WTC11 (cell line): ENCODE results near the gene BCL11B.

Source experiments
- CTCF ChIP-seq: fragments of 200-600 bp; IDR thresholded peaks from 2 replicates; pipeline ENCODE4 v1.8.0; 2022; ENCODE audit warnings: antibody characterized with exemption
- ELF4 ChIP-seq: sonication (generic); formaldehyde crosslinking; IDR thresholded peaks from 2 replicates; pipeline ENCODE4 v1.8.1; 2022; ENCODE audit warnings: low read depth, mild to moderate bottlenecking, moderate library complexity, missing genetic modification reagents
- JUN ChIP-seq: sonication (generic); formaldehyde crosslinking; IDR thresholded peaks from 2 replicates; pipeline ENCODE4 v1.8.0; 2023; ENCODE audit warnings: mild to moderate bottlenecking, missing genetic modification reagents
- MYBL2 ChIP-seq: sonication (generic); formaldehyde crosslinking; IDR thresholded peaks from 2 replicates; pipeline ENCODE4 v1.8.1; 2023; ENCODE audit warnings: mild to moderate bottlenecking, moderate library complexity, missing genetic modification reagents
- NFATC4 ChIP-seq: fragments of 250-450 bp; sonication (Bioruptor Pico); IDR thresholded peaks from 2 replicates; pipeline ENCODE4 v1.9.0; 2021; ENCODE audit warnings: mild to moderate bottlenecking
- NR3C1 ChIP-seq: sonication (generic); formaldehyde crosslinking; conservative IDR thresholded peaks from 2 replicates; pipeline ENCODE4 v1.8.1; 2023; ENCODE audit warnings: low read depth, mild to moderate bottlenecking, missing genetic modification reagents
- RELA ChIP-seq: sonication (generic); formaldehyde crosslinking; IDR thresholded peaks from 2 replicates; pipeline ENCODE4 v1.8.1; 2022; ENCODE audit warnings: missing genetic modification reagents, mild to moderate bottlenecking, borderline replicate concordance
- SP1 ChIP-seq: sonication (generic); formaldehyde crosslinking; conservative IDR thresholded peaks from 2 replicates; pipeline ENCODE4 v1.8.1; 2022; ENCODE audit warnings: missing genetic modification reagents
- STAT6 ChIP-seq: sonication (generic); formaldehyde crosslinking; conservative IDR thresholded peaks from 2 replicates; pipeline ENCODE4 v1.8.1; 2023; ENCODE audit warnings: mild to moderate bottlenecking, low read depth, missing genetic modification reagents, moderate library complexity
- ZNF263 ChIP-seq: sonication (generic); formaldehyde crosslinking; IDR thresholded peaks from 2 replicates; pipeline ENCODE4 v1.8.1; 2022; ENCODE audit warnings: low read depth, mild to moderate bottlenecking, moderate library complexity, missing genetic modification reagents
- TF ChIP-seq, protein P1 (sequence below): sonication (generic); formaldehyde crosslinking; IDR thresholded peaks from 2 replicates; pipeline ENCODE4 v1.8.1; 2023; ENCODE audit warnings: mild to moderate bottlenecking, missing genetic modification reagents, borderline replicate concordance
- TF ChIP-seq, protein P2 (sequence below): fragments of 250-450 bp; sonication (Bioruptor Pico); IDR thresholded peaks from 2 replicates; pipeline ENCODE4 v1.8.0; 2021; ENCODE audit warnings: mild to moderate bottlenecking

DNA sequence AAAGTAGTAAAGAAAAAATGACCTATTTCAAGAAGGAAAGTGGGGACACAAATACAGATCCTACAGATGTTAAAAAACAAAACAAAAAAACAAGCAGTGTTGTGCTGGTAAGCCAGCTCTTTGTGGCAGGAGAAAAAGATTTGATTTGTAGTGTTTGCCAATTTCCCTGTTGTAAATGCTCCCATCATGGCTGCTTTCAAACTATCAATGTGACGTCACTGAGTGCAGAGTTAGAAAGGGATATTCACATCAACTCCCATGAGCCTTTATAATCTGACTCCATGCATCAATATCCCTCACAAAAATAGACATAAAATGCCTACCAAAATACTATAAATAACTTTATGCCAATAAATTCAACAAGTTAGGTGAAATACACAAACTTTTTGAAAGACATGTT, 32.2 kb upstream of the BCL11B start:
- no peak for TF ChIP-seq CTCF
- no peak for TF ChIP-seq ZNF263
- TF ChIP-seq STAT6 (CRISPR knock-in tag), result no peak
- no peak for TF ChIP-seq NFATC4 (CRISPR knock-in tag)
- no peak for TF ChIP-seq JUN
- TF ChIP-seq RELA (CRISPR knock-in tag), result no peak
- TF ChIP-seq NR3C1, result no peak
- no peak for TF ChIP-seq ELF4 (CRISPR knock-in tag)
- TF ChIP-seq SP1 (CRISPR knock-in tag), result no peak
- no peak for TF ChIP-seq MYBL2 (CRISPR knock-in tag)
- TF ChIP-seq, protein P1, sequence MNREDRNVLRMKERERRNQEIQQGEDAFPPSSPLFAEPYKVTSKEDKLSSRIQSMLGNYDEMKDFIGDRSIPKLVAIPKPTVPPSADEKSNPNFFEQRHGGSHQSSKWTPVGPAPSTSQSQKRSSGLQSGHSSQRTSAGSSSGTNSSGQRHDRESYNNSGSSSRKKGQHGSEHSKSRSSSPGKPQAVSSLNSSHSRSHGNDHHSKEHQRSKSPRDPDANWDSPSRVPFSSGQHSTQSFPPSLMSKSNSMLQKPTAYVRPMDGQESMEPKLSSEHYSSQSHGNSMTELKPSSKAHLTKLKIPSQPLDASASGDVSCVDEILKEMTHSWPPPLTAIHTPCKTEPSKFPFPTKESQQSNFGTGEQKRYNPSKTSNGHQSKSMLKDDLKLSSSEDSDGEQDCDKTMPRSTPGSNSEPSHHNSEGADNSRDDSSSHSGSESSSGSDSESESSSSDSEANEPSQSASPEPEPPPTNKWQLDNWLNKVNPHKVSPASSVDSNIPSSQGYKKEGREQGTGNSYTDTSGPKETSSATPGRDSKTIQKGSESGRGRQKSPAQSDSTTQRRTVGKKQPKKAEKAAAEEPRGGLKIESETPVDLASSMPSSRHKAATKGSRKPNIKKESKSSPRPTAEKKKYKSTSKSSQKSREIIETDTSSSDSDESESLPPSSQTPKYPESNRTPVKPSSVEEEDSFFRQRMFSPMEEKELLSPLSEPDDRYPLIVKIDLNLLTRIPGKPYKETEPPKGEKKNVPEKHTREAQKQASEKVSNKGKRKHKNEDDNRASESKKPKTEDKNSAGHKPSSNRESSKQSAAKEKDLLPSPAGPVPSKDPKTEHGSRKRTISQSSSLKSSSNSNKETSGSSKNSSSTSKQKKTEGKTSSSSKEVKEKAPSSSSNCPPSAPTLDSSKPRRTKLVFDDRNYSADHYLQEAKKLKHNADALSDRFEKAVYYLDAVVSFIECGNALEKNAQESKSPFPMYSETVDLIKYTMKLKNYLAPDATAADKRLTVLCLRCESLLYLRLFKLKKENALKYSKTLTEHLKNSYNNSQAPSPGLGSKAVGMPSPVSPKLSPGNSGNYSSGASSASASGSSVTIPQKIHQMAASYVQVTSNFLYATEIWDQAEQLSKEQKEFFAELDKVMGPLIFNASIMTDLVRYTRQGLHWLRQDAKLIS (CRISPR knock-in tag), result no peak
- TF ChIP-seq, protein P2, sequence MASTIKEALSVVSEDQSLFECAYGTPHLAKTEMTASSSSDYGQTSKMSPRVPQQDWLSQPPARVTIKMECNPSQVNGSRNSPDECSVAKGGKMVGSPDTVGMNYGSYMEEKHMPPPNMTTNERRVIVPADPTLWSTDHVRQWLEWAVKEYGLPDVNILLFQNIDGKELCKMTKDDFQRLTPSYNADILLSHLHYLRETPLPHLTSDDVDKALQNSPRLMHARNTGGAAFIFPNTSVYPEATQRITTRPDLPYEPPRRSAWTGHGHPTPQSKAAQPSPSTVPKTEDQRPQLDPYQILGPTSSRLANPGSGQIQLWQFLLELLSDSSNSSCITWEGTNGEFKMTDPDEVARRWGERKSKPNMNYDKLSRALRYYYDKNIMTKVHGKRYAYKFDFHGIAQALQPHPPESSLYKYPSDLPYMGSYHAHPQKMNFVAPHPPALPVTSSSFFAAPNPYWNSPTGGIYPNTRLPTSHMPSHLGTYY (CRISPR knock-in tag), result no peak
